ENCODE data around the gene HSPH1.

DNA sequence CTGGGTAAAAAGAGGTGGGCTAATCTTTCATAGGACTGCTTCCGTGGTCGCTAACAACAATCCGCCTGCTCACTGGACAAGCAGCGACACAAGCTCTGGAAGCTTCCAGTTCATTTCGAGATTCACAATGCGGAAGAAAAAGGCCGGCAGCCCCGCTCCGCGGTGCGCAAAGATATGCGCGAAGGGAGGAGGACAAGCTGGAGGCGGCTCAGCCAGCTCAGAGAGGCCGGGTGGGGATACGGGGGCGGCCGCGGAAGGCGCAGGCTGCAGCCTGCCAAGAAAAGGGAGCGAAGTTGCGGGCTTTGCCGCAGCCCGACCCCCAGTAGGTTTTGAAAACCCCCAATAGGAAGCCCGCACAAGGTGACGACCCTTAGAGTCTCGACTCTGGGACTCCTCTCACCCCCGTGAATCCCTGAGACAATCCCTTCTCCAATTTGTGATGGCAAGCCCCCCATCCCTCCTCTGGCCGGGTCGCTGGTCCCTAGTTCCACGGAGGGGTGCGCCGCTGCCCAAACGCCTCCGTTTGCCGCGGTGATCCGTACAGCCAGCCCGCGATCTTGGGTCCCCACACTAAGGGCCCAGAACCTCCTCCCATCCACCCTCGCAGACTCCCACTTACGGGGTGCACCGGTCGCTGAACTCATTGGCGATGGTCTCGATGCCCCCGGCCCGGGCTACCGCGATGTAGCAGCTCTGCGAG, 697 bp downstream of the HSPH1 start:
- TF ChIP-seq, protein P1, sequence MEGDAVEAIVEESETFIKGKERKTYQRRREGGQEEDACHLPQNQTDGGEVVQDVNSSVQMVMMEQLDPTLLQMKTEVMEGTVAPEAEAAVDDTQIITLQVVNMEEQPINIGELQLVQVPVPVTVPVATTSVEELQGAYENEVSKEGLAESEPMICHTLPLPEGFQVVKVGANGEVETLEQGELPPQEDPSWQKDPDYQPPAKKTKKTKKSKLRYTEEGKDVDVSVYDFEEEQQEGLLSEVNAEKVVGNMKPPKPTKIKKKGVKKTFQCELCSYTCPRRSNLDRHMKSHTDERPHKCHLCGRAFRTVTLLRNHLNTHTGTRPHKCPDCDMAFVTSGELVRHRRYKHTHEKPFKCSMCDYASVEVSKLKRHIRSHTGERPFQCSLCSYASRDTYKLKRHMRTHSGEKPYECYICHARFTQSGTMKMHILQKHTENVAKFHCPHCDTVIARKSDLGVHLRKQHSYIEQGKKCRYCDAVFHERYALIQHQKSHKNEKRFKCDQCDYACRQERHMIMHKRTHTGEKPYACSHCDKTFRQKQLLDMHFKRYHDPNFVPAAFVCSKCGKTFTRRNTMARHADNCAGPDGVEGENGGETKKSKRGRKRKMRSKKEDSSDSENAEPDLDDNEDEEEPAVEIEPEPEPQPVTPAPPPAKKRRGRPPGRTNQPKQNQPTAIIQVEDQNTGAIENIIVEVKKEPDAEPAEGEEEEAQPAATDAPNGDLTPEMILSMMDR (conservative IDR thresholded peaks at IDR 0.05) = no peak
- TF ChIP-seq EZH2 (IDR thresholded peaks at IDR 0.05; ENCODE audit: low read depth) = no peak

All from PC-9 (cell line).